ENCODE data around the gene ESYT3.
"Not testable (repeated sequence)": the region's sequence is repeated elsewhere in the genome, so short reads cannot be mapped to it uniquely, and the experiment has no call there.

Gene ESYT3

DNA sequence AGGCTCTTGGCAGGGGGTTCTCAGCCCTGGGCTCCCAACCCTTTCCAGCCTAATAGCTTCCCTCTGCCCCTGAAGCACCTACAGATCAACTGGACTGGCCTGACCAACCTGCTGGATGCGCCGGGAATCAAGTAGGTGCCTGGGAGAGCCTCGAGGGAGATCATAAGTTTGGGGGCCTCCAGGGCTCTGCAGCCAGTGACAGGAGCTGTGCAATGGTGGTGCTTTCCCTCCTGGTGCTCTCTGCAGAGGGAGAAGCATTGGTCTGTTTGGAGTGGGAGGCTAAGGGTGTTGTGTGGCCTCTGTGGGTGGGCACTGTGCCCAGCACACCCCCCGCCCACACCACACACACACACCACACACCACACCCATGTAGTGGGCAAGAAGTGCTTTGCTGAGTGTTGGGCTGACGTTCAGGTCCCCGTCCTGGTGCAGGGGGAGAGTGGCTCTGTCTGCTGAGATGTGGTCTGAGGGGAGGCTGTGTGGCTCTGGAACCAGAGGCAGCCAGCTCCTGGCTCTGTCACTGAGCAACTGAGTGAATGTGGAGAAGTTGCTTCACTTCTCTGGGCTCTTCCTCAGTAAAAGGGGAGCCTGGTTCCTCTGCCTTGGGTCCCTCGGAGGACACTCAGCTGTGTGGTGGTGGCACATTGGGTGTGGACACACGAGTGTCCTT is 26.3 kb downstream of the ESYT3 start:
- DNase-seq (ENCODE audit: low read depth) = no peak

GRCh38 chr3:138461246-138461645 is 26.8 kb downstream of the ESYT3 start:
- no peak for DNase-seq (ENCODE audit: low read depth)

GRCh38 chr3:138461896-138462295 is 27.5 kb downstream of the ESYT3 start:
- DNase-seq (ENCODE audit: low read depth) = no peak

DNA sequence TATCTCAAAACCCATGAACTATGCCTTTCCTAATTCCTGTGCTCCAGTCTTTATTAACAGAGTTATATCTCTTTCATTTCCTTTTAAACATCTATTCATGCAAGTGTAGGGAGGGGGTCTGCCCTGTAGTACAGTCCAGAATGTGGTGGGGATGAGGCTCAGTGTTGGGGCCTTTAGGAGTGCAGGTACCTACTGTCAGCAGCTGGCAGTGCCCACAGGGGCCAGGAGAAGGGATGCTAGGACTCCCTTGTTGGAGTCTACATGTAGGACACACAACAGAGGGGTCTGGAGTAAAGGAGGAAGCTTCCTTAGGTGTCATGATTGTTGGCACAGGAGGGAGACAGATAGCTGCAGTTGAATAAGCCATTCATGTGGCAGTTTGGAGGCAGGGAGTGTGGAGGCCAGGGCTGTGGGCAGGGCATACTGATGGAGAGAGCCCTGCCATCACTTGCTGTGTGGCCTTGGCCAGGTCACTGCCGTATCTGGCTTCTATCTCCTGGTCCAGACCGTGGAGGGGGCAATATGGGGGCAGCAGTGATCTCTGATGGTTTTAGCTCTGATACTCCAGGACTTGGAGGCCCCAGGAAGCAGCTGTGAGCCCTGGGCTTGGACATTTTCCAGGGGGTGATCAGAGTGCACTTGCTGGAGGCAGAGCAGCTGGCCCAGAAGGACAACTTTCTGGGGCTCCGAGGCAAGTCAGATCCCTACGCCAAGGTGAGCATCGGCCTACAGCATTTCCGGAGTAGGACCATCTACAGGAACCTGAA is 29.5 kb downstream of the ESYT3 start:
- DNase-seq (ENCODE audit: low read depth) = no peak

GRCh38 chr3:138464491-138464860 is 30.1 kb downstream of the ESYT3 start:
- no peak for DNase-seq (ENCODE audit: low read depth)

DNA sequence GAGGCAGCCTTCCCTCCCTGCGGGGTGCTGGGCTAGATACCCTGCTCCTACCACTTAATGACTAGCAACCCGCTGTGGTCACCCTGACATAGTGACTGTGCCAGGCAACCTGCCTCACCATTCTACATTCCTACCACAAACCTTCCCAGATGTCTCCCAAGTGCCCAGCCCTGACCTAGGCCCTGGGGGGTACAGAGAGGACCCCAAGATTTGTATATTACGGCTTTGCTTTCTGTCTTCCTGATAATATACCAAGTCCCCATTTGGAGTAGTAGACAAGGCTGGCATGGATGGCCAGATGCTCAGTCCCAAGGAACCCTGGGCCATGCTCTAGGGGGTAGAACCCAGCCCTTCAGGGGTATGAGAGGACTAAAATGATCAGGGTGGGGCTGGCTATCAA is 31.0 kb downstream of the ESYT3 start:
- DNase-seq (ENCODE audit: low read depth) = no peak

GRCh38 chr3:138465925-138466324 is 31.5 kb downstream of the ESYT3 start:
- no peak for DNase-seq (ENCODE audit: low read depth)

- DNase-seq (ENCODE audit: low read depth) = no peak
Measured at GRCh38 chr3:138467931-138468330, 33.5 kb downstream of the ESYT3 start.

- no peak for DNase-seq (ENCODE audit: low read depth)
Measured at GRCh38 chr3:138468451-138468850, 34.0 kb downstream of the ESYT3 start.

GRCh38 chr3:138468886-138469285 is 34.5 kb downstream of the ESYT3 start:
- no peak for DNase-seq (ENCODE audit: low read depth)

GRCh38 chr3:138469874-138470273 is 35.5 kb downstream of the ESYT3 start:
- DNase-seq (ENCODE audit: low read depth) = no peak

GRCh38 chr3:138470687-138471086 is 36.3 kb downstream of the ESYT3 start:
- DNase-seq (ENCODE audit: low read depth) = no peak

- no peak for DNase-seq (ENCODE audit: low read depth)
Measured at GRCh38 chr3:138471481-138471880, 37.1 kb downstream of the ESYT3 start.

DNA sequence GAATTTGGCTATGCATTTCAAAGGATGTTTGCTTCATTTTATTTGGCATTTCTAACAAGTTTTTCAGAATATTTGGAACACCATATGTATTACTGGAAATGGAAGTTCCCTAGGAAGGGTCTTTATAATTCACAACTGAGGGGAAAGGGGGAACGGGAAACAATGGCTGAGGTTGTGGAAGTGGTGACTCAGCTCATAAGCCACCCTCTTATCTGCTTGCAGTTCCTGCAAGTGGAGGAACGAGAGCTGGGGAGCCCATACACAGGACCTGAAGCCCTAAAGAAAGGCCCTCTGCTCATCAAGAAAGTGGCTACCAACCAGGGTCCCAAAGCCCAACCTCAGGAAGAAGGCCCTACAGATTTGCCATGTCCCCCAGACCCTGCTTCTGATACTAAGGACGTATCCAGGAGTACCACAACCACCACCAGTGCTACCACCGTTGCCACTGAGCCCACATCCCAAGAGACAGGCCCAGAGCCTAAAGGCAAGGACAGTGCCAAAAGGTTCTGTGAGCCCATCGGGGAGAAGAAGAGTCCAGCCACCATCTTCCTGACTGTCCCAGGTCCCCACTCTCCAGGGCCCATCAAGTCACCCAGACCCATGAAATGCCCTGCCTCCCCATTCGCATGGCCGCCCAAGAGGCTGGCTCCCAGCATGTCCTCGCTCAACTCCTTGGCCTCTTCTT is 37.9 kb downstream of the ESYT3 start:
- DNase-seq (ENCODE audit: low read depth) = no peak

DNA sequence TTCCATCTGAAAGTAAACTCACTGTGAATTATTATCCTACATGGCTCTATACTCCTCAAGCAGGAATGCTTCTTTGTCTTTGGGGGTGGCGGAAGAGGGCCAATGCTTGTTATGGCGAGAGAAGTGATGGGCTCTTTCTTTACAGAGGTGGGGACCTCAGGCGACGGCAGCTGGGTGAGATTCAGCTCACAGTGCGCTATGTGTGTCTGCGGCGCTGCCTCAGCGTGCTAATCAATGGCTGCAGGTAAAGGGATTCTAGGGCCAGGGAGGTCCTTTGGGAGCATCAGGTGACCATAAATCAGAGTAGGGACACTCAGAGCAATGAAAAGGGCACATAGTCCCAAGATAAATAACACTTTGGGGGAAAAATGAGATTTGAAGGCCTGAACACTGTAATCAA is 39.0 kb downstream of the ESYT3 start:
- no peak for DNase-seq (ENCODE audit: low read depth)

DNA sequence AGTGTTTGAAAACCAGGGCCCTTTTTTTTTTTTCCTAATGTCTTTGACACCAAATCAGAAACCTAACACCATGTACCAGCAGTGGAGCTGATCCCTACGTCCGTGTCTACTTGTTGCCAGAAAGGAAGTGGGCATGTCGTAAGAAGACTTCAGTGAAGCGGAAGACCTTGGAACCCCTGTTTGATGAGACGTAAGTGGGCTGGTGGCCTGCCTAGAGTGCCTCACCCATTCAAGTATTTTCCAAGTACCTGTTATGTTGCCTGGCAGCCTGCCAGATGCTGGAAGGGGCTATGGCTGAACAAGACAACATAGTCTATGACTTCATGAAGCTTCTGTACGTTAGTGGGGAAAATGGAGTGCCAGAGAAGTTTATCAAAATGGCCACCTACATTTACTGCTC is 39.7 kb downstream of the ESYT3 start:
- DNase-seq (ENCODE audit: low read depth) = no peak

DNA sequence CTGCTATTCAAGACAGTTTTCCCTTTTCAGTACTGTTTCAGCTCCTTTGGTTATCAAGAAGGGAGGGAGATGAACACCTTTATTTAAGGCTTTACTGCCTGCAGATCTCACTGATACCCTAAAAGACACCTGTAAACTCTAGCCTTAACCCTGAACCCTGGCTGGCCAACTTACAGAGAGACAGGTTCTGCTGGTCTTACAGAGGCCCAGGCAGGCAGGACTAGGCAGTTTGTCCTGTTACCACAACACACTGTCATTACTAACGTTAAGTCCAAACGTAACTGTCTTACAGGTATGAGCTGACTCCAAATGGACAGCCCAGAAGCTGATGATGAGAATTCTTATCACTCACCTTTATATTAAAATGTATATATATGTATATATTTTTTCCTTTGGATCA is 42.1 kb downstream of the ESYT3 start:
- no peak for DNase-seq (ENCODE audit: low read depth)

DNA sequence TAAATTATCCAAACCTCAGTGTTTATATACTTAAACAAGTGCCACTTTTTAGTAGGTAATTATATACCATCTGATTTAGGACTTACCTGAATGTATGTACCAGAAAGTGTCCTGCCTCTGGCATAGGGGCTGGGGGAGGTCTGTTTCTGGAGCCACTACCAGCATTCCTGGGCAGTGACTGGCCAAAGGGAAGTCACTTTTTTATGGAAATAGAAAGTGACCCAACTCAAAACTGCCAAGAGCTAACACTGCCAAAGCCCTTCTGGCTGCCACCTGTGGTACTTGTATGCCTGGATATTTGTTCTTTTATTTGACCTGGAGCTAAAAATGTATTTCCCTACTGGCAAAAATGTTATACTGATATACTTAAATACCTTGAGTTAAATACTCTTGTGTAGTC is 42.7 kb downstream of the ESYT3 start:
- DNase-seq (ENCODE audit: low read depth) = no peak

DNA sequence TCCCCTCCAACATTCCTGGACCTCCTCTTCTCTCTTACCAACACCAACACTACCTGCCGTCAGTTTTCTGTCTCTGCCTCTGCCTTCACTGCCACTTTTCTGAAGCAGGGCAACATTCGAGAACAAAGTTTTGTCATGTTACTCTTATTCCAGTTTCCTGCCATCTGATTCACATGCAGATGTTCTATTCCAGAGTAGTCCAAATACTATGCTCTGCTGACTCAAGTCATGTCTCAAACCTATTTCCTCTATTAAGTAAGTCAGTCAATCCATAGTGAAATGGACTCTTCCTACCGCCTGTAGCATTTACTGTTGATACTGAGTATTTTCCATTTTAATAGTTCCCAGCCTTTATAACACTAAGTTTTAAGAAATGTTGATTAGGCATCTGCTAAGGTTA is 43.4 kb downstream of the ESYT3 start:
- no peak for DNase-seq (ENCODE audit: low read depth)

DNA sequence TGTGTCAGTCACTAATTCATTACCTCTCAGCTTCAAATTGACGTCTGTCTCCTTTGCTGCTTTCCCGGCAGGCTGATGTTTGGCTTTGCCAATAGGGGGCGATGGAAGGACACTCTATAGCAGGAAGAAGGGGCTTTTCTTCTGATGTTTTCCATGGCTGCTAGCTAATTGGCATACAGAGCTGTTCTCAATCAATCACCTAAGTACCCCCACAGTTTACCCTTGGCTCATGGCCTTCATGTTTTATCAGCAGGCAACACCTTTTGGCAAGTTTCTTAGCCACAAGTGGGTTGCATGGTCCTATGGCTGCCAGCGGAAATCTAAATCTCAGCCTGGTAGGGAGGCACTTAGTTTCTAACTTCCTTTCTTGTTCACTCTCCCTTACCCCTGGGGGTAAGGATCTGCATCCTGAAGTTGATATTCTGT is 45.0 kb downstream of the ESYT3 start:
- DNase-seq (ENCODE audit: low read depth) = no peak

- DNase-seq (ENCODE audit: low read depth) = not testable (repeated sequence)
Measured at GRCh38 chr3:138484672-138485071, 50.3 kb downstream of the ESYT3 start.

- not testable (repeated sequence) for DNase-seq (ENCODE audit: low read depth)
Measured at GRCh38 chr3:138486580-138486979, 52.2 kb downstream of the ESYT3 start.

- no peak for DNase-seq (ENCODE audit: low read depth)
Measured at GRCh38 chr3:138491971-138492370, 57.6 kb downstream of the ESYT3 start.

Measured in stimulated activated CD8-positive, alpha-beta memory T cell treated with anti-CD3 and anti-CD28 coated beads, Interleukin-15, amount 100 ng/mL, for 24 hours (primary cell).